GM12874 (cell line): ENCODE measurements around the gene HYCC2.
A peak's percentile ranks its signal among the peaks of the same experiment; 100 is the strongest.

Experiments used
- CTCF ChIP-seq: IDR thresholded peaks from 2 replicates; pipeline ENCODE4 v1.5.1; 2011; ENCODE audit warnings: low read depth, mild to moderate bottlenecking, control low read depth, low read length, moderate library complexity; ENCODE audit not compliant: insufficient read depth

HYCC2 gene

GRCh38 chr2:201071479-201072200, at the start of gene HYCC2, which contains the start of gene NDUFB3:
HYCC2 (minus strand) TSS chr2:201071671; CDS start chr2:201024009, 47,662 bp downstream.
NDUFB3 (plus strand) TSS chr2:201072001; CDS start chr2:201078883, 6,882 bp downstream.
- TF ChIP-seq CTCF = 0 out of 2 replicates have a peak, but pooled peaks have one; percentile 20

- TF ChIP-seq CTCF = no peak
These were observed 47.7 kb upstream of the HYCC2 start for GRCh38 chr2:201118961-201119854.

- TF ChIP-seq CTCF = peak; percentile 31
These were observed 46.9 kb upstream of the HYCC2 start for GRCh38 chr2:201118121-201118960.

- peak; percentile 26; the same call in 1 of the 2 replicates for TF ChIP-seq CTCF
These were observed 45.7 kb upstream of the HYCC2 start for GRCh38 chr2:201116959-201117734.

- no peak for TF ChIP-seq CTCF
These were observed 44.9 kb upstream of the HYCC2 start, which contains the start of gene CFLAR for GRCh38 chr2:201116115-201116958. CFLAR (plus strand) TSS chr2:201116164; CDS start chr2:201129866, 13,702 bp downstream.

GRCh38 chr2:201114846-201115245, 43.4 kb upstream of the HYCC2 start:
- TF ChIP-seq CTCF = no peak
